Panc1 (cell line): ENCODE data around the gene LRRC3. TPM values are rescaled to one million over a fixed set of nuclear protein-coding genes. Genes with fewer than 3 reads are reported as not detected.
"Not testable (repeated sequence)": the region's sequence is repeated elsewhere in the genome, so short reads cannot be mapped to it uniquely, and the experiment has no call there.

ENCODE experiments used
- ATAC-seq: fragments of 200-7000 bp; cut with Tn5 transposase; 2 replicates; pipeline ENCODE4 v1.9.1; 2020; ENCODE audit warnings: mild to moderate bottlenecking, moderate library complexity
- BruUV-seq: library from RNA; stranded (reverse); fragments of 400-500 nt; replicated peaks from 2 replicates; lab custom pipeline; 2021; lab: Mats Ljungman, UMichigan
- CTCF ChIA-PET: fragments of 300-600 bp; sonication (Branson Sonifier 250); formaldehyde crosslinking; loops from one replicate; lab custom pipeline; 2022; ENCODE audit warnings: antibody characterized with exemption; lab: Charles Lee
- POLR2A ChIA-PET: fragments of 300-600 bp; sonication (Branson Sonifier 250); formaldehyde crosslinking; loops from one replicate; lab custom pipeline; 2022; ENCODE audit warnings: antibody characterized with exemption; lab: Charles Lee
- DNase-seq: peaks from one replicate; pipeline ENCODE4 v3.0.0-alpha.2; 2010; ENCODE audit warnings: low read depth, low spot score
- H3K27ac ChIP-seq: 2 replicates; pipeline ENCODE4 v1.5.1; 2011; ENCODE audit warnings: mild to moderate bottlenecking, low read length, inconsistent platforms
- H3K27me3 ChIP-seq: fragments of 200-500 bp; sonication (Bioruptor generic); 2 replicates; pipeline ENCODE4 v1.6.0; 2014; ENCODE audit warnings: low read length, inconsistent platforms; ENCODE audit not compliant: control insufficient read depth, insufficient read depth
- H3K36me3 ChIP-seq: fragments of 200-500 bp; sonication (Bioruptor generic); 2 replicates; pipeline ENCODE4 v1.5.1; 2014; ENCODE audit warnings: inconsistent platforms, mild to moderate bottlenecking, low read length, moderate library complexity; ENCODE audit not compliant: control insufficient read depth, insufficient read depth
- H3K4me1 ChIP-seq: 2 replicates; pipeline ENCODE4 v1.5.1; 2011; ENCODE audit warnings: inconsistent platforms, mild to moderate bottlenecking, low read length, moderate library complexity; ENCODE audit not compliant: control insufficient read depth, insufficient read depth
- H3K4me3 ChIP-seq, 2 experiments: 2 replicates each; pipeline ENCODE4 v1.5.1; 2011 to 2012; ENCODE audit warnings: low read depth in 2 of 2, low read length in 2 of 2, mild to moderate bottlenecking in 2 of 2, inconsistent platforms in 1 of 2, moderate library complexity in 1 of 2
- H3K9me3 ChIP-seq: fragments of 200-500 bp; sonication (Bioruptor generic); 2 replicates; pipeline ENCODE4 v1.5.1; 2014; ENCODE audit warnings: low read depth, mild to moderate bottlenecking, inconsistent platforms, low read length, moderate library complexity; ENCODE audit not compliant: control insufficient read depth, insufficient read depth
- CTCF ChIP-seq: fragments of 450-650 bp; IDR thresholded peaks from 2 replicates; pipeline ENCODE4 v1.5.1; 2017; ENCODE audit warnings: mild to moderate bottlenecking
- POLR2AphosphoS5 ChIP-seq: IDR thresholded peaks from 2 replicates; pipeline ENCODE4 v1.6.1; 2012; ENCODE audit warnings: mild to moderate bottlenecking, low read depth, low read length, moderate library complexity
- REST ChIP-seq, 2 experiments: IDR thresholded peaks; 2 replicates each; pipeline ENCODE4 v1.6.1; 2011 to 2012; ENCODE audit warnings: low read depth in 2 of 2, control low read depth in 1 of 2, low read length in 1 of 2, mild to moderate bottlenecking in 1 of 2, moderate library complexity in 1 of 2; ENCODE audit not compliant: insufficient read depth in 1 of 2
- SIN3A ChIP-seq: IDR thresholded peaks from 2 replicates; pipeline ENCODE4 v1.6.1; 2012; ENCODE audit warnings: low read depth, mild to moderate bottlenecking, low read length, moderate library complexity, borderline replicate concordance; ENCODE audit not compliant: insufficient read depth
- TCF7L2 ChIP-seq: IDR thresholded peaks from 2 replicates; pipeline ENCODE4 v1.6.1; 2011; ENCODE audit warnings: mild to moderate bottlenecking, low read depth, low read length, inconsistent platforms
- in situ Hi-C: cut with HindIII; loops from 2 replicates; pipeline ENCODE4 v1.10.0; 2016; ENCODE audit warnings: low sequenced_read_pairs, low pct_unique_long_range_greater_than_20kb
- intact Hi-C: fragments of 100-400 bp; cut with micrococcal nuclease; formaldehyde crosslinking; loops from one replicate; pipeline ENCODE4 v1.10.0; 2022; ENCODE audit not compliant: unreplicated experiment
- total RNA-seq: library from RNA; stranded (reverse); gene quantifications from one replicate; pipeline ENCODE4 v1.2.1, GENCODE V29; 2021; ENCODE audit not compliant: unreplicated experiment

LRRC3 gene
- total RNA-seq, 1 experiment from 2014 or later, result 3.3 TPM

GRCh38 chr21:44478801-44479167 lies 23.5 kb downstream of the LRRC3 start:
- Histone ChIP-seq H3K36me3 (no peaks in the 10 kb centered on the region), H3K4me1 (no peaks in the 10 kb centered on the region), H3K4me3 (no peak overlapping the region), H3K27me3 (no peaks in the 10 kb centered on the region), H3K9me3 (no peaks in the 10 kb centered on the region), H3K27ac (no peak overlapping the region)
- BruUV-seq, result no TSS peak
- in situ Hi-C loops (no loop called here), intact Hi-C loops (no loop called here)
- TF ChIP-seq REST (IDR thresholded peaks at IDR 0.05; ENCODE audit: insufficient read depth in 1 of 2, low read depth in 2 of 2, low read length in 1 of 2) (no peak), SIN3A (no peak), POLR2AphosphoS5 (no peak), CTCF (no peak), TCF7L2 (no peak)
- POLR2A ChIA-PET, result no interaction called here
- CTCF ChIA-PET, result no interaction called here
- DNase-seq (no peak), ATAC-seq (no peak)

- BruUV-seq, intact Hi-C loops, H3K9me3 ChIP-seq, H3K36me3 ChIP-seq, in situ Hi-C loops, DNase-seq, H3K4me3 ChIP-seq, H3K4me1 ChIP-seq, H3K27me3 ChIP-seq, H3K27ac ChIP-seq, ATAC-seq, POLR2A ChIA-PET: not testable (repeated sequence)
- peak; percentile 75 for TF ChIP-seq CTCF
- CTCF ChIA-PET, result interaction anchor here (0.7 kb wide), 2 partner anchors 52 to 71 kb away, joined by 3 read pairs; no protein-coding TSS in a partner anchor
These were observed 24.4 kb downstream of the LRRC3 start for GRCh38 chr21:44479556-44480199.
